Measurements from ENCODE around the gene DPP8.

The DPP8 gene

DNA sequence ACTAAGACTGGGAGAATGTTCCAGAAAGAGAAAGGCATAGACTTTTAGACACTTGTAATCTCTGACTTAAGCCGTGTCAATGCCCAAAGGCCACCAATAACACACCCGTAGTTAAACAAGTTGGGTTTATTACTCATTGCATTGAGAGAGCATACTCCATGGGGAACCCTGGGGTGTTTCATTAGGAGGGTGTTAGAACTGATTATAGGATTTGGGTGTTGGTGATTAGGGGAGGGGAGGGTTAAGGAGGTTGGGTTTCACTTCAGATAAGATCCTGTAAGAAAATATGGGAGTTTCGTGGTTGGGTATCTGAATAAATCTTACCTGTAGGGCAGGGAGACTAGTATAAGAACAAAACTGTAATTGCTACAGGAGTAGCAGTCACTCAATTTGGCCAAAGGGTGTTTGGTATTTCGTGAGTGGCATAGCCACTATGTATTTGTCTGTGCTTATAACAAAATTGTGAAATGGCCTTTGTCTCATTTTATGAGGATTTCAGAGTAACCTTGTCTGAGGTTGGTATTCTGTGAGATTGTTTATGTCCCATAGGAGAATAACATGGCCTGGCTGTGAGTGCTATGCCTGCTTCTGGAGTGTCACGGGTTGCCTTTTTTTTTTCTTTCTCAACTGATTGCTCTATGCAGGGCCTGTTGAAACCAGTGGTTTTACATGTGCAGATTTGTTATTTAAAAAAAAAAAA, 15.7 kb upstream of the DPP8 start (continued):
- peak; percentile 83 for TF ChIP-seq OSR2 (tag by site-specific recombination; IDR thresholded peaks at IDR 0.05)
- TF ChIP-seq ZNF626 (tag by site-specific recombination; IDR thresholded peaks at IDR 0.05): no peak
- TF ChIP-seq ZNF354C (tag by site-specific recombination; IDR thresholded peaks at IDR 0.05; ENCODE audit: borderline replicate concordance, low read depth): no peak
- TF ChIP-seq MZF1 (tag by site-specific recombination; IDR thresholded peaks at IDR 0.05; ENCODE audit: borderline replicate concordance): no peak
- peak; percentile 91 for TF ChIP-seq IKZF3 (tag by site-specific recombination; IDR thresholded peaks at IDR 0.05)
- TF ChIP-seq ZNF624 (tag by site-specific recombination; IDR thresholded peaks at IDR 0.05): no peak
- TF ChIP-seq ZSCAN16 (tag by site-specific recombination; IDR thresholded peaks at IDR 0.05): no peak
- TF ChIP-seq ZNF114 (tag by site-specific recombination; IDR thresholded peaks at IDR 0.05): no peak
- TF ChIP-seq ZNF184 (tag by site-specific recombination; IDR thresholded peaks at IDR 0.05): no peak

DNA sequence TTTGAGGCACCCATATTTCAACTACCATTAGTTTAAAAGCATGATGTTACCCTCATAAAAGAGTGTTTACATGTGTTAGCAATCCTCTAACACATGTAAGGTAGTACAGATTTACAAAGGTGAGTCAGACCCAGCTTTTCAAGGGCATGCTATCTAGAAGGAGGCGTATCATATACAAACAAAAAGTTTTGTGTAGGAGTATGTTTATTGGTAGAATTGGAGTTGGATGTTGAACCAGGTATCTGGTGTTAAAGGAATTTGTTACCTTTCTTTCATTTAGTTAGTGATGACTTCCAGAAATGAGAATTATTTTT, 15.2 kb upstream of the DPP8 start:
- Histone ChIP-seq H3K9me3 (ENCODE audit: control insufficient read depth, insufficient read depth, low read depth, low read length) (no peaks in the 10 kb centered on the region), H3K4me1 (ENCODE audit: control insufficient read depth, insufficient read depth, low read length) (peaks cover 30% of the 10 kb centered on the region), H3K36me3 (ENCODE audit: control insufficient read depth in 2 of 2, insufficient read depth in 1 of 2, low read length in 2 of 2) (peaks cover 11 to 12% of the 10 kb centered on the region in 2 experiments; a peak in 2 of 3 replicates), H3K4me3 (ENCODE audit: low read depth, low read length) (no peak overlapping the region), H3K27ac (ENCODE audit: extremely low read depth, low read depth, low read length) (peak overlapping the region; percentile 68)
- CTCF ChIA-PET: no interaction called here
- POLR2A ChIA-PET: no interaction called here
- TF ChIP-seq ZNF549 (tag by site-specific recombination; IDR thresholded peaks at IDR 0.05) (no peak), ZNF341 (tag by site-specific recombination; IDR thresholded peaks at IDR 0.05; ENCODE audit: low read depth) (no peak), SP2 (tag by site-specific recombination; IDR thresholded peaks at IDR 0.05) (no peak), ZNF366 (tag by site-specific recombination; conservative IDR thresholded peaks at IDR 0.05) (peak; percentile 88), HOXD13 (CRISPR knock-in tag; IDR thresholded peaks at IDR 0.05; ENCODE audit: borderline replicate concordance) (no peak), ZEB2 (tag by site-specific recombination; IDR thresholded peaks at IDR 0.05) (peak; percentile 74), ZNF211 (tag by site-specific recombination; IDR thresholded peaks at IDR 0.05; ENCODE audit: low read depth) (no peak), GLIS2 (tag by site-specific recombination; IDR thresholded peaks at IDR 0.05) (no peak), ZFHX2 (tag by site-specific recombination; conservative IDR thresholded peaks at IDR 0.05) (peak; percentile 93), RBAK (tag by site-specific recombination; IDR thresholded peaks at IDR 0.05) (no peak), ZNF302 (tag by site-specific recombination; IDR thresholded peaks at IDR 0.05; ENCODE audit: low read depth) (no peak), ZNF768 (tag by site-specific recombination; IDR thresholded peaks at IDR 0.05) (no peak), ZNF843 (tag by site-specific recombination; IDR thresholded peaks at IDR 0.05) (no peak), ZNF19 (tag by site-specific recombination; IDR thresholded peaks at IDR 0.05; ENCODE audit: low read depth) (no peak), ZNF350 (tag by site-specific recombination; IDR thresholded peaks at IDR 0.05) (no peak), ZNF629 (tag by site-specific recombination; IDR thresholded peaks at IDR 0.05) (peak; percentile 73; the same call in 1 of the 2 replicates)
- TF ChIP-seq, protein P1, sequence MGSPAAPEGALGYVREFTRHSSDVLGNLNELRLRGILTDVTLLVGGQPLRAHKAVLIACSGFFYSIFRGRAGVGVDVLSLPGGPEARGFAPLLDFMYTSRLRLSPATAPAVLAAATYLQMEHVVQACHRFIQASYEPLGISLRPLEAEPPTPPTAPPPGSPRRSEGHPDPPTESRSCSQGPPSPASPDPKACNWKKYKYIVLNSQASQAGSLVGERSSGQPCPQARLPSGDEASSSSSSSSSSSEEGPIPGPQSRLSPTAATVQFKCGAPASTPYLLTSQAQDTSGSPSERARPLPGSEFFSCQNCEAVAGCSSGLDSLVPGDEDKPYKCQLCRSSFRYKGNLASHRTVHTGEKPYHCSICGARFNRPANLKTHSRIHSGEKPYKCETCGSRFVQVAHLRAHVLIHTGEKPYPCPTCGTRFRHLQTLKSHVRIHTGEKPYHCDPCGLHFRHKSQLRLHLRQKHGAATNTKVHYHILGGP (tag by site-specific recombination; IDR thresholded peaks at IDR 0.05): peak; percentile 38
- TF ChIP-seq, protein P2, sequence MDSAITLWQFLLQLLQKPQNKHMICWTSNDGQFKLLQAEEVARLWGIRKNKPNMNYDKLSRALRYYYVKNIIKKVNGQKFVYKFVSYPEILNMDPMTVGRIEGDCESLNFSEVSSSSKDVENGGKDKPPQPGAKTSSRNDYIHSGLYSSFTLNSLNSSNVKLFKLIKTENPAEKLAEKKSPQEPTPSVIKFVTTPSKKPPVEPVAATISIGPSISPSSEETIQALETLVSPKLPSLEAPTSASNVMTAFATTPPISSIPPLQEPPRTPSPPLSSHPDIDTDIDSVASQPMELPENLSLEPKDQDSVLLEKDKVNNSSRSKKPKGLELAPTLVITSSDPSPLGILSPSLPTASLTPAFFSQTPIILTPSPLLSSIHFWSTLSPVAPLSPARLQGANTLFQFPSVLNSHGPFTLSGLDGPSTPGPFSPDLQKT (IDR thresholded peaks at IDR 0.05; ENCODE audit: borderline replicate concordance, low read depth, low read length): no peak
- TF ChIP-seq, protein P3, sequence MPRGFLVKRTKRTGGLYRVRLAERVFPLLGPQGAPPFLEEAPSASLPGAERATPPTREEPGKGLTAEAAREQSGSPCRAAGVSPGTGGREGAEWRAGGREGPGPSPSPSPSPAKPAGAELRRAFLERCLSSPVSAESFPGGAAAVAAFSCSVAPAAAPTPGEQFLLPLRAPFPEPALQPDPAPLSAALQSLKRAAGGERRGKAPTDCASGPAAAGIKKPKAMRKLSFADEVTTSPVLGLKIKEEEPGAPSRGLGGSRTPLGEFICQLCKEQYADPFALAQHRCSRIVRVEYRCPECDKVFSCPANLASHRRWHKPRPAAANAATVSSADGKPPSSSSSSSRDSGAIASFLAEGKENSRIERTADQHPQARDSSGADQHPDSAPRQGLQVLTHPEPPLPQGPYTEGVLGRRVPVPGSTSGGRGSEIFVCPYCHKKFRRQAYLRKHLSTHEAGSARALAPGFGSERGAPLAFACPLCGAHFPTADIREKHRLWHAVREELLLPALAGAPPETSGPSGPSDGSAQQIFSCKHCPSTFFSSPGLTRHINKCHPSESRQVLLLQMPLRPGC (tag by site-specific recombination; IDR thresholded peaks at IDR 0.05): peak; percentile 52; the same call in 1 of the 2 replicates
- TF ChIP-seq, protein P4, sequence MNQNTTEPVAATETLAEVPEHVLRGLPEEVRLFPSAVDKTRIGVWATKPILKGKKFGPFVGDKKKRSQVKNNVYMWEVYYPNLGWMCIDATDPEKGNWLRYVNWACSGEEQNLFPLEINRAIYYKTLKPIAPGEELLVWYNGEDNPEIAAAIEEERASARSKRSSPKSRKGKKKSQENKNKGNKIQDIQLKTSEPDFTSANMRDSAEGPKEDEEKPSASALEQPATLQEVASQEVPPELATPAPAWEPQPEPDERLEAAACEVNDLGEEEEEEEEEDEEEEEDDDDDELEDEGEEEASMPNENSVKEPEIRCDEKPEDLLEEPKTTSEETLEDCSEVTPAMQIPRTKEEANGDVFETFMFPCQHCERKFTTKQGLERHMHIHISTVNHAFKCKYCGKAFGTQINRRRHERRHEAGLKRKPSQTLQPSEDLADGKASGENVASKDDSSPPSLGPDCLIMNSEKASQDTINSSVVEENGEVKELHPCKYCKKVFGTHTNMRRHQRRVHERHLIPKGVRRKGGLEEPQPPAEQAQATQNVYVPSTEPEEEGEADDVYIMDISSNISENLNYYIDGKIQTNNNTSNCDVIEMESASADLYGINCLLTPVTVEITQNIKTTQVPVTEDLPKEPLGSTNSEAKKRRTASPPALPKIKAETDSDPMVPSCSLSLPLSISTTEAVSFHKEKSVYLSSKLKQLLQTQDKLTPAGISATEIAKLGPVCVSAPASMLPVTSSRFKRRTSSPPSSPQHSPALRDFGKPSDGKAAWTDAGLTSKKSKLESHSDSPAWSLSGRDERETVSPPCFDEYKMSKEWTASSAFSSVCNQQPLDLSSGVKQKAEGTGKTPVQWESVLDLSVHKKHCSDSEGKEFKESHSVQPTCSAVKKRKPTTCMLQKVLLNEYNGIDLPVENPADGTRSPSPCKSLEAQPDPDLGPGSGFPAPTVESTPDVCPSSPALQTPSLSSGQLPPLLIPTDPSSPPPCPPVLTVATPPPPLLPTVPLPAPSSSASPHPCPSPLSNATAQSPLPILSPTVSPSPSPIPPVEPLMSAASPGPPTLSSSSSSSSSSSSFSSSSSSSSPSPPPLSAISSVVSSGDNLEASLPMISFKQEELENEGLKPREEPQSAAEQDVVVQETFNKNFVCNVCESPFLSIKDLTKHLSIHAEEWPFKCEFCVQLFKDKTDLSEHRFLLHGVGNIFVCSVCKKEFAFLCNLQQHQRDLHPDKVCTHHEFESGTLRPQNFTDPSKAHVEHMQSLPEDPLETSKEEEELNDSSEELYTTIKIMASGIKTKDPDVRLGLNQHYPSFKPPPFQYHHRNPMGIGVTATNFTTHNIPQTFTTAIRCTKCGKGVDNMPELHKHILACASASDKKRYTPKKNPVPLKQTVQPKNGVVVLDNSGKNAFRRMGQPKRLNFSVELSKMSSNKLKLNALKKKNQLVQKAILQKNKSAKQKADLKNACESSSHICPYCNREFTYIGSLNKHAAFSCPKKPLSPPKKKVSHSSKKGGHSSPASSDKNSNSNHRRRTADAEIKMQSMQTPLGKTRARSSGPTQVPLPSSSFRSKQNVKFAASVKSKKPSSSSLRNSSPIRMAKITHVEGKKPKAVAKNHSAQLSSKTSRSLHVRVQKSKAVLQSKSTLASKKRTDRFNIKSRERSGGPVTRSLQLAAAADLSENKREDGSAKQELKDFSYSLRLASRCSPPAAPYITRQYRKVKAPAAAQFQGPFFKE (tag by site-specific recombination; IDR thresholded peaks at IDR 0.05; ENCODE audit: borderline replicate concordance): no peak
